Dermis microvascular lymphatic vessel endothelial cell (primary cell): Measurements from ENCODE around the gene CCR6. TPM values are rescaled to one million over a fixed set of nuclear protein-coding genes. Genes with fewer than 3 reads are reported as not detected.

ENCODE experiments used
- DNase-seq, 2 donors: peaks; one replicate each; pipeline versions ENCODE4 v3.0.0 to v3.0.0-alpha.2; 2010; ENCODE audit warnings: low read depth in 2 of 2
- total RNA-seq: library from RNA; depleted of rRNA; stranded (reverse); fragments of >200 nt; gene quantifications from 2 replicates; pipeline ENCODE4 v1.2.1, GENCODE V29; 2014

Gene CCR6
- total RNA-seq, 1 donor from 2014 or later = not detected

DNA sequence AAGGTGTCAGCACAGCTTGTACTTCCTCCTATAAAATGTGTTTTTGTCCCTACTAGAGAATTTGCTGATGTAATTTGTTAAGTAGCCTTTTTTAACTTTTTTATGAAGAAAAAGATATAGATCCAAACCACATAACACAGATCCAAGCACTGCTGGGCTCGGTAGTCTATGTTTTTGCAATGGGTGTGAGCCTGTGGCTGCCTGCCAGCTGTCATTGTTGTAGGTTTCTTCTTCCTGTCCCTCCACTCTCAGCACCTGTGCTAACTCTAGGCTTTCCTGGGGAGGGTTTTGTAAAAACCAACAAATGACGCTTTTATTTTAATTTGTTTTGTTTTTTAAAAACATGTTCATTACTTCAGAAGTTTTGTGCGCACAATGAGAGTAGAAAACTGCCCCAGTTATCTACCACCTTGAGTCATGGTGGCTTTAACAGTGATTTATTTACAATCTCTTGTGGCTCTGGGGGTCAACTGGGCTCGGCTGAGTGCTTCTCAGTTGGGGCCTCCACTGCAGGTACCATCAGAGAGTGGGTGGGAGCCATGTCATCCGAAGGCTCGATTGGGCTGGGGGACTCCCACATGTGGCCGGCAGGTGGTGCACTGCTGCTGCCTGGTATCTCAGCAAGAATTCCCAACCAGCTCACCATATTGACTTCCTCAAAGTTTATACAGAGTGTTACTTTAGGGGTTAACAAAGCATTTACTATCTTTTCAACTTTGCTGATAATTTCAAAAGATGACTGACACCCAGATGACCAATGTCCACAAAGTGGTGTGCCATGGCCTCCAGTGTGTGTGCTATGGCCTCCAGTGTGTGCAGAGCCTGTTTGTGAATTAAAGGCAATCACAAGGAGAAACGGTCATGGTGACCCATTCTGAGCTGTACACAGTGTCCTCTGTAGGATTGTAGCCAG is 3.0 kb upstream of the CCR6 start:
- DNase-seq = no peak

DNA sequence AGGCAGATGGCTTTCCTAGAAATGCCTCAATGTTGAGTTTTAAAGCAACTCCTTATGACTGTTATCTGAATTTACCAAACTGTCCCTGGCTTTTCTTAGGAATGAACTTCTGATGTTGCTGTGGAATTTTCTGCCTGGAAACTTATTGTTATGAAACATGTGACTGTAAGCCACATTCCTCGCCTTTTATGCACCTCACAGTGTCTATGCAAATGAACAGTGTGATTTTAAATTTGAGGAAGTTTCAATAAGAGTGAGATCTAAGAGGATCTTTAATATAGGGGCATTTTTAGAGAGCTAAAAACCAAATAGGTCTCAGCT is 2.4 kb upstream of the CCR6 start:
- no peak for DNase-seq

DNA sequence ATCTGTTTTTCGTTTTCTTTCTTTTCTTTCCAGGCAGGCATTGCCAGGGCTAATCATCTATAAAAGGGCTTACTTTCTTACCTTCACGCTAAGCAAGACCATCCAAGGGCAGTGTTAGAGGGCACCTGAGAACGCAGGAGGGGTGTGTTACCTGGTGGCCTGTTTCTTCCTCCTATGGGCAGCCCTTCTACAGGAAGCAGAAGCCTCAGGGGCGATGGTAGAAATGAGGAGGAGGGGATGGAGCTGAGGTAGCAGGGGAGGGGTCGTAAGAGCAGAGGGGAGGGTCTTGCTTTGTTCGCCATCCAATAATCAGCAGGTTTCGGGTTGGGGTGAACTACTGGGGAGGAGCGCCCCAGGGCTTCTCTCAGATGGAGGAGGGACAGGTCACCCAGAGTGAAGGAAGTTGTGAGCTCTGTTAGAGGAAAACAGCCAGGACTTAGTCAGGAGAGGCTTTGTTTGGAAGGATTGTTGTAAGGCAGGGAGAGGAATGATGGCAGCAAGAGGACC is 1.5 kb upstream of the CCR6 start:
- DNase-seq = no peak

- no peak for DNase-seq
These were observed 662 bp upstream of the CCR6 start for GRCh38 chr6:167122041-167122826.

DNA sequence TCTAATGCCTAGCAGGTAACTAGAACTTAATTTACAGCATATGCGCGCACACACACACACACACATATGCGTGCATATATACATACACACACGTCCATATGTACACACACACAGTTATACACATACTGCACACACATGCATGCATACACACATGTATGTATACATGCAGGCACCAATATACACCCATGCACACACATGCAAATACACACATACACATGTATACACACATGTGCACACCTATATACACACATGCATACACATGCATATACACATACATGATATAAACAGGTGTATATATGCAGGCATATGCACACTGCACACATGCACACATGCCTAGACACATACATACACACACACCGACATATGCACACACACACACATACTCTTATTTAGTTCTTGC is 1.9 kb downstream of the CCR6 start:
- DNase-seq = no peak

GRCh38 chr6:167125410-167125809 is 2.5 kb downstream of the CCR6 start:
- no peak for DNase-seq

GRCh38 chr6:167125855-167126349 is 3.0 kb downstream of the CCR6 start:
- DNase-seq = no peak

DNA sequence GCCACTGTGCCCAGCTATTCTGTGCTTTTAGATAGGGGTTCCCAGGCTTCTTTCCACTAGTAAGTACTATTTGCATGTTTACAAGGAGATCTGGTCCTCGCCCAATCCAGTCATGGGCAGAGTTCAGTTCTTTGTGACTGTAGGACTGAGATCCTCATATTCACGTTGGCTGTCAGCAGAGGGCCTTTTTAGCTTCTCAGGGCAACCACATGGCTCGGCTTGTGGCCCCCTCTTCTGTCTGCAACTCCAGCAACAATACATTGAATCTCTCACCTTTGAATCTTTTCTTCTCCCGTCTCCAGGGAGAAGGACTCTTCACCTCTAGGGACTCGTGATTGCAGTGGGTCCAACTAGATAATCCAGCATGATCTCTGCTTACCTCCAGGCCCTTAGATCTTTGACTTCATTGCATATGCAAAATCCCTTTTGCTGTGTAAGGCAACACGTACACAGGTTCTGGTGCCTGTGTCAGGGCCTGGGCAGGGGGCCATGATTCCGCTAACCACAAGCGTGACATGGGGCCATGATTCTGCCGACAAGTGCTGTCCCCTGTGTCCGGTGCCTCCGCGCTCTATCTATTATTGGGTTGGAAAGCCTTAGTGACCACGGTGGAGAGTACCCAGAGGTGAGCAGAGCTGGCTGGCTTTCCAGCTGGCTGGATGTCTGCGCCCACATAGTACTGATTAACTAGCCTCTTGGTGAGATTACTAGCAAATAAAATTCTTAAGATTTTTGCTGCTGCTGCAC is 5.1 kb downstream of the CCR6 start:
- no peak for DNase-seq

DNA sequence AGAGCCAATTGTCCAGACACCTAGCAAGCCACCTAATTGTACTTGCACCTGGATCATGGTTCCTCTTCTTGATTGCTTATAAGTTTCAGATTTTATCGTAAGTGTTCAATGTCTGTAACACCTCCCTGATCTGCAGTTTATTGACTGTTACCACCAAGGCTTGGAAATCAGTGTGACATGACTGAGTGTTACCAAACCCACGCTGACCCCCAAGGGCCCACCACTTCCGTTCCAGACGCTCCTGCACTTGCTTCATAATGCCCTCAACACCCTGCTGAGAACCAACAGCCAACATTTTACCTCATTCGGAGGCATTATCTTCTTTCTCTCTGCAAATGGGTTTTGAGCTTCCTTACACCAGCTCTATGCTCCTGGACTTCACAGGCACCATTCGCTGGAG is 6.3 kb downstream of the CCR6 start:
- DNase-seq = no peak

GRCh38 chr6:167129562-167129961 is 6.7 kb downstream of the CCR6 start:
- DNase-seq = no peak

- DNase-seq = no peak
These were observed 7.2 kb downstream of the CCR6 start for GRCh38 chr6:167130008-167130677.

- DNase-seq = no peak
These were observed 8.1 kb downstream of the CCR6 start for GRCh38 chr6:167130712-167131684.

DNA sequence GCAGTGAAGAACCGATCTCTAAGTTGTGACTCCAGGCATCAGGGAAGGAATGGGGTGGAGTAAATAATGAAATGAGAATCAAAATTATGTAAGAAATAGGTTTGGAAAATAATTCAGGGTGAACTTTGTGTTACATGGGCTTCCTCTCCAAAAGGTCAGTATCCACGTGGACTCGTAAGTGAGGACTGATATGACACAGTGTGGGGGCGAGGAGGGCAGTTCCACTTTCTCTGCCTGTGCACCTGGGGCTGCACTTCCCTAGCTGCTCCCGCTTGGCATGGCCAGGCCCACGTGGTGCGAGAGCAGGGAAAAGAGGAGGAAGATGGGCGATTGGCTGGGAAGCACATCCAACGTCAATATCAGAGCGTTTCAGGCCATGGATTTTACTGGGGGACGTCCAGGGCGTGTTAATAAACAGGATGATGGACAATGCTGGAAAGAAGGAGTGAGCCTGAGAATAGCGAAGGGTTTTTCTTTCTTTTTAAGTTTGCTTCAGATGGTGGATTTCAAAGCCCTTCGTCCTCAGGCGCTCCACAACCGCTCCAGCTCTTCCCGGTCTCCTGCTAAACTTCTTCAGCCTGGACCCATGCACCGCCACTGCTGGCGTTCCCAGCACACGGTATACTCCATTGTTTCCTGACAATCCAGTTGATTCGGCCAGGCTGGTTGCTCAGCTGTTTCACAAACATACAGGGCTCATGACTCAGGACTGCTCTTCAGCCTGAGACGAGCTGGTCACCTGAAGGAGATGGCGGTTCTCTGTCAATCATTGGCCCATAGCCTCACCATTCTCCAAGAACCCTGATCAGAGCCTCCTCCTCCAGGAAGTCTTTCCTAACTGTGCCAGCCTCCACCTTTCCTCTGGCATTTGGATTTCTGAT is 11.8 kb downstream of the CCR6 start:
- DNase-seq = no peak

GRCh38 chr6:167136376-167136775 is 13.5 kb downstream of the CCR6 start:
- no peak for DNase-seq

GRCh38 chr6:167137081-167137480 is 14.2 kb downstream of the CCR6 start:
- no peak for DNase-seq

DNA sequence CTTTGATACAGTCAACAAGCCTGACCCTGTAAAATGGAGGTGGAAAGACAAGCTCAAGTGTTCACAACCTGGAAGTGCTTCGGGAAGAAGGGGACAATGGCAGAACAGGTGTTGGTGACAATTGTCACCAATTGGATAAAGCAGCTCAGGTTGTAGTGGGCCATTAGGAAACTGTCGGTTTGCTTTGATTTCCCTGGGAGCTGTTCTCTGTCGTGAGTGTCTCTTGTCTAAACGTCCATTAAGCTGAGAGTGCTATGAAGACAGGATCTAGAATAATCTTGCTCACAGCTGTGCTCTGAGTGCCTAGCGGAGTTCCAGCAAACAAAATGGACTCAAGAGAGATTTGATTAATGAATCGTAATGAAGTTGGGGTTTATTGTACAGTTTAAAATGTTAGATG is 15.0 kb downstream of the CCR6 start:
- DNase-seq = no peak

DNA sequence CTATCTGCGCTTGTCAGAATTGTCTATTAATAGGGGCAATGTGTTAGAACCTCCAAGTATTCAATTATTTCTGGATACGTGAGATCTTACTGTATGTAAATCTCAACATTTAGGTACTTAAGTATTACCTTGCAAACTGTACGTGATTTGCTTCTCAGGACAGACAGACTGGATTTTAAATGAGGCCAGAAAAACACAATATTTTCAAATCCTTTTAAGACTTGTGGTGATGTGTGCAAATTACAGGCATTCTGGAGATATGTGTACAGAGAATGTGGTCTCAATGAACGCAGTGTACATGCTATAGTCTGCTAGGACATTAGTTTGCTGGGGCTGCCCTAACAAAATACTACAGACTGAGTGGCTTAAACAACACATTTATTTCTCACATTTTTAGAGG is 16.9 kb downstream of the CCR6 start:
- DNase-seq = no peak

DNA sequence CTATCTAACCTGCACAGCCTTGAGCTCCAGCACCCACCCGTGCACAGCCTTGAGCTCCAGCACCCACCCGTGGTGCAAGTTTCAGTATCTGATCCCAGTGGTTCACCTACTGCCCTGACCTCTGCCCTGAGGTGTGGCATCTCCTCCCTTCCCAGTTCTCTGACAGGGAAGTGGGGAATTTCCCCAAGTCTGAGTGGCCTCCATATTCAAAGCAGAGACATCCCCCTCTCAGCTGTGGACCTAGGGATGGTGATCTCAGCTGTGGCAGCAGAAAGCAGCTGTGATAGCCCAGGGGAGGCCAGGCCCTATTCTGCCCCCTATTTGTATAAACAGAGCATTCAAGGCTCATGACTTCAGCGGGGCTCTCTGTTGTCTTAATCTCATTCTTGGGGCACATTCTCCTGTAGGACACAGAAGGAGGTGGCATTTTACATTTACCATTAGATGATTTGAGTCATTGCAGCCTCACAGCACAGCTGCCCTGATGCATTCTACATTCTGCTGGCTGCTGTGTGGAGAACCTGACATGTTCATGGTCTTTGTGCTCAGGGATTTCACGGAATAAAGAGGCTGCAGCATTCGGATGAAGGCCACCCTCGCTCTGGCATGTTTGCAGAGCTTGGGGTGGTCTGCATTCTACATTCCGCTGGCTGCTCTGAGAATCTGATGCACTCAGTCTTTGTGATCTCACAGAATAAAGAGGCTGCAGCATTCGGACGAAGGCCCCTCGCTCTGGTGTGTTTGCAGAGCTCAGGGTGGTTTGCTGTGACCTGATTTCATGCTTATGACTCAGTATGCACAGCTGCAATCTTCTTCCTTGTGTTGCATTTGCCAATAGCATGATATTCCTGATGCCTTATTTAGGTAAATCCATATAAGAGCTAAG is 17.9 kb downstream of the CCR6 start:
- no peak for DNase-seq
